Common myeloid progenitor, CD34-positive (primary cell): ENCODE measurements around the gene EIF6.
A peak's percentile ranks its signal among the peaks of the same experiment; 100 is the strongest.

ENCODE experiments used
- CTCF ChIA-PET: fragments of 350-600 bp; sonication (Branson Sonifier 250); formaldehyde crosslinking; loops from one replicate; lab custom pipeline; 2021; ENCODE audit warnings: antibody characterized with exemption; lab: Charles Lee
- POLR2A ChIA-PET: fragments of 350-600 bp; sonication (Branson Sonifier 250); formaldehyde crosslinking; loops from one replicate; lab custom pipeline; 2021; ENCODE audit warnings: antibody characterized with exemption; lab: Charles Lee
- DNase-seq, 3 donors: peaks; one replicate each; pipeline versions ENCODE4 v3.0.0 to v3.0.0-alpha.2; 2013
- H3K27ac ChIP-seq, 2 experiments: 1 replicate in 1 of 2; 2 replicates in 1 of 2; pipeline ENCODE4 v1.7.0; 2013; ENCODE audit warnings: inconsistent platforms in 2 of 2, low read length in 2 of 2, mild to moderate bottlenecking in 2 of 2, low read depth in 1 of 2, moderate library complexity in 1 of 2; ENCODE audit not compliant: severe bottlenecking in 2 of 2, insufficient read depth in 1 of 2, poor library complexity in 1 of 2
- H3K27me3 ChIP-seq, 5 experiments: replicated peaks in 2 of 5; 1 replicate in 3 of 5; 2 replicates in 2 of 5; pipeline versions ENCODE4 v1.6.1 to v1.7.0; 2013; ENCODE audit warnings: low read length in 4 of 5, mild to moderate bottlenecking in 2 of 5, moderate library complexity in 2 of 5, inconsistent platforms in 1 of 5; ENCODE audit not compliant: insufficient read depth in 5 of 5, control insufficient read depth in 4 of 5
- H3K36me3 ChIP-seq, 4 experiments: 1 replicate in 2 of 4; 2 replicates in 2 of 4; pipeline versions ENCODE4 v1.6.1 to v1.7.0; 2013; ENCODE audit warnings: low read length in 3 of 4, control low read depth in 1 of 4, mild to moderate bottlenecking in 1 of 4; ENCODE audit not compliant: control insufficient read depth in 4 of 4, insufficient read depth in 4 of 4
- H3K4me1 ChIP-seq, 4 experiments: 1 replicate in 3 of 4; 2 replicates in 1 of 4; pipeline versions ENCODE4 v1.6.1 to v1.7.1; 2013; ENCODE audit warnings: low read length in 3 of 4, mild to moderate bottlenecking in 3 of 4, control low read depth in 1 of 4, inconsistent platforms in 1 of 4, moderate library complexity in 1 of 4; ENCODE audit not compliant: control insufficient read depth in 4 of 4, insufficient read depth in 4 of 4; ENCODE audit errors: control extremely low read depth in 1 of 4
- H3K4me3 ChIP-seq, 7 experiments: 1 replicate in 4 of 7; 2 replicates in 3 of 7; pipeline versions ENCODE4 v1.5.1 to v1.7.0; 2013; ENCODE audit warnings: mild to moderate bottlenecking in 7 of 7, low read length in 6 of 7, moderate library complexity in 6 of 7, inconsistent platforms in 2 of 7, low read depth in 2 of 7, control low read depth in 1 of 7; ENCODE audit not compliant: insufficient read depth in 4 of 7, control insufficient read depth in 1 of 7; ENCODE audit errors: extremely low read depth in 1 of 7
- H3K9me3 ChIP-seq, 5 experiments: 1 replicate in 4 of 5; 2 replicates in 1 of 5; pipeline versions ENCODE4 v1.6.1 to v1.7.1; 2013; ENCODE audit warnings: low read length in 4 of 5, mild to moderate bottlenecking in 2 of 5, inconsistent platforms in 1 of 5, low read depth in 1 of 5, moderate library complexity in 1 of 5; ENCODE audit not compliant: control insufficient read depth in 4 of 5, insufficient read depth in 2 of 5; ENCODE audit errors: control extremely low read depth in 1 of 5
- WGBS: methylation state at CpG from one replicate; pipeline ENCODE4 v1.1.5; 2013; ENCODE audit not compliant: insufficient coverage; 5-methylcytosine and 5-hydroxymethylcytosine counted together

Gene EIF6

DNA sequence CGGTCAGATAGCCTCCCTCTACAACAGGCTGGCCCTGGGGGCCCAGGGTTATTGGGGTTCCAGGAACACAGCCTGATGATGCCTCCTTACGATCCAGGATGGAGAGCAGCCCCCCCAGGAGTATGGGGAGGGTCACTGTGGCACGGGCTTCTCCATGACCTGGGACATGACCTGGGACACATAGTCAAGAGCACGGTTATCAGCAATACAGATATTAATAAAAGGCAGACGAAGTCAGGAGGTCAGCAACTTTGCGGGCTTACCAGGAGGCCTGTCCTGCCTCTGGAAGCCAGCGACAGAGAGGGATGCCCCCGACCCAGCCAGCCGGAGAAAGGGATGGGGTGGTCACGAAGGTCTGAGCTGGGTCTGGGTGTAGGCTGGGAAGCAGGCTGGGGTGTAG, 7.4 kb downstream of the EIF6 start:
- peak overlapping the region; percentile 59 to 89 for H3K27ac ChIP-seq
- DNase-seq, result no peak
- ChIA-PET POLR2A (no interaction called here), CTCF (interaction anchor here (0.6 to 1.8 kb wide), 5 partner anchors 10 to 182 kb away, joined by 4 to 6 read pairs (median 4); partner anchors contain the start of gene EDEM2)
- peak overlapping the region; percentile 71 to 91 (median 81) for H3K4me3 ChIP-seq
- no peaks in the 10 kb centered on the region for H3K27me3 ChIP-seq
- peaks cover 2 to 17% (median 15%) of the 10 kb centered on the region in 4 experiments for H3K4me1 ChIP-seq
- peaks cover 3 to 48% (median 36%) of the 10 kb centered on the region in 4 experiments for H3K36me3 ChIP-seq
- WGBS, result 14% methylated on average over 7 of the region's 10 CpGs
- no peaks in the 10 kb centered on the region for H3K9me3 ChIP-seq

DNA sequence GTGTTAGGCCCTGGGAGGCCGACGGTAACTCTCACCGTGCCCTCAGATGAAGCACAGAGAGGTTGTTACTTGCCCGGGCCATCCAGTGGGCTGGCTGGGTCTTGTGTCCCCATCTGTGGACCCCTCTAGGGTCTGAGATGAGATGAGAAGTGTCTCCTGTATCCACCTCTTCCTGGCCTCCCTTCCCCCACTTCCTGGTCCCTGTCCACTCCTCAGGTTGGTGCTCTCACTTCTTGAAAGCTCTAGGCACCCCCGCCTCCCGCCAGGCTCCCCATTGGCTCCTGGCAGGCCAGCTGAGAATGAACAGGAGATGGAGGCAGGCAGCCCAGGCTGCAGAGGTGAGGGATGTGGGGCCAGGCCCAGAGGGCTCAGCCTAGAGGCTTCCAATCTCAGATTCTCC, 8.2 kb downstream of the EIF6 start:
- Histone ChIP-seq H3K36me3 (peaks cover 3 to 51% (median 38%) of the 10 kb centered on the region in 4 experiments), H3K9me3 (no peaks in the 10 kb centered on the region), H3K27me3 (no peaks in the 10 kb centered on the region), H3K4me1 (peaks cover 2 to 17% (median 15%) of the 10 kb centered on the region in 4 experiments), H3K4me3 (peak overlapping the region in 5 of 7 experiments; percentile 75 to 91 (median 81)), H3K27ac (peak overlapping the region in 1 of 2 experiments; percentile 89)
- DNase-seq, result no peak
- ChIA-PET POLR2A (interaction anchor here (0.5 kb wide), 1 partner anchor 73 kb away, joined by 3 read pairs; no protein-coding TSS in a partner anchor), CTCF (interaction anchor here (1.3 to 1.8 kb wide), 3 partner anchors 9 to 181 kb away, joined by 4 to 5 read pairs (median 5); no protein-coding TSS in a partner anchor)
- 100% methylated on average over 4 of the region's 6 CpGs for WGBS

DNA sequence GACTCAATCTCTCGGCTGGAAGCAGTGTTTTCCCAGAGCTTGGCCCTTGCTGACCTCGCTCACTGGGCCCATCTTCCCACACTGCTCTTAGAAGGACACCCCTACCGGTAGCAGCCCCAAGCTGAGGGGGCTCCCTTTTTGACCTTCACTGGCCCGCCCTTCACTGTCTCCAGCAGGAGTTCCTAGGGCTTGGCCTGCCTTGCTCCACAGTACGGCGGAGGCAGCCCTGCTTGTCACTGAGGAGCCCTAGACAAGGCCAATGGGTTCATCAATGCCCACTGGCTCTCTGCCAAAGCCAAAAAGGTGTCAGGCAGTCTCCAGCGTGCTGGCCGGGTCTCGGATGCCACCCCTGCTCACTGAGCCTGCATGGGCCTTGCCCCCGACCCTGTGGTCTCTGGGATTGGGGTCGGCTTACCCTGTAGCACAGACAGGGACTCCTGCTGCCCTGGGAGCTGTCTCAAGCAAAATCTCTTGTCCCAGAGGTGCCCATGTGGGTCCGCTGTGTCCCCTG, 8.8 kb downstream of the EIF6 start:
- Histone ChIP-seq H3K4me3 (no peak overlapping the region), H3K4me1 (peaks cover 2 to 17% (median 15%) of the 10 kb centered on the region in 4 experiments), H3K36me3 (peaks cover 3 to 55% (median 40%) of the 10 kb centered on the region in 4 experiments), H3K27ac (no peak overlapping the region), H3K27me3 (no peaks in the 10 kb centered on the region), H3K9me3 (no peaks in the 10 kb centered on the region)
- ChIA-PET CTCF (interaction anchor here (1.3 to 1.8 kb wide), 3 partner anchors 8 to 181 kb away, joined by 4 to 5 read pairs (median 5); no protein-coding TSS in a partner anchor), POLR2A (interaction anchor here (0.5 kb wide), 1 partner anchor 72 kb away, joined by 3 read pairs; no protein-coding TSS in a partner anchor)
- over 99% methylated on average over 11 of the region's 12 CpGs for WGBS
- DNase-seq, result no peak

DNA sequence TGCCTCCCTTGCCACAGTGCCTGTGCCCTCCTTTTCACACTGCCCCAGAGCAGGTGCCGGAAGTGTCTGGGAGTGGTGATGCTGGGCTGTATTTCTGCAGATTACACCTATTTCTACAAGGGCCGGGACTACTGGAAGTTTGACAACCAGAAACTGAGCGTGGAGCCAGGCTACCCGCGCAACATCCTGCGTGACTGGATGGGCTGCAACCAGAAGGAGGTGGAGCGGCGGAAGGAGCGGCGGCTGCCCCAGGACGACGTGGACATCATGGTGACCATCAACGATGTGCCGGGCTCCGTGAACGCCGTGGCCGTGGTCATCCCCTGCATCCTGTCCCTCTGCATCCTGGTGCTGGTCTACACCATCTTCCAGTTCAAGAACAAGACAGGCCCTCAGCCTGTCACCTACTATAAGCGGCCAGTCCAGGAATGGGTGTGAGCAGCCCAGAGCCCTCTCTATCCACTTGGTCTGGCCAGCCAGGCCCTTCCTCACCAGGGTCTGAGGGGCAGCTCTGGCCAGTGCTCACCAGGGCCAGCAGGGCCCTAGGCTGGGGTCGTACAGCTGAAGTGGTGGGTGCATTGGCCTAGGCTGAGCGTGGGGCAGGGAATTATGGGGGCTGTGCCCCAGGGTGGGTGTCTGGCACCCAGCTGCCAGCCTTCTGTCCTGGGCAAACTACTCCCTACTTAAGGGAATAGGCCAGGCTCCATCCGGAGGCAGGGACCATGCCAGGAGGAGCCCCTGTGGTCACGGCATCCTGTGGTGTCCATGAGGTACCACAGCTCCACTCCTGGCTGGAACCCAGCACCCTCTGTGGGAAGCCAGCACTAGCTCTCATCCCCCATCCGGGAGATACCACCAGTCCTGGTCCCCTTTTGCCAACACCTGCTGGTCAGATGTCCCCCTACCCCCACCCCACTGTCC, 10.1 kb downstream of the EIF6 start:
- H3K9me3 ChIP-seq, result no peaks in the 10 kb centered on the region
- H3K4me3 ChIP-seq, result no peak overlapping the region
- CTCF ChIA-PET, result interaction anchor here (1.8 kb wide), 1 partner anchor 13 kb away, joined by 5 read pairs; no protein-coding TSS in a partner anchor
- peaks cover 2 to 17% (median 15%) of the 10 kb centered on the region in 4 experiments for H3K4me1 ChIP-seq
- peak overlapping the region in 1 of 2 experiments; percentile 1 for H3K27ac ChIP-seq
- POLR2A ChIA-PET, result no interaction called here
- 94% methylated on average over 16 of the region's 24 CpGs for WGBS
- peaks cover 0 to 48% (median 31%) of the 10 kb centered on the region in 4 experiments for H3K36me3 ChIP-seq
- DNase-seq, result no peak
- no peaks in the 10 kb centered on the region for H3K27me3 ChIP-seq

DNA sequence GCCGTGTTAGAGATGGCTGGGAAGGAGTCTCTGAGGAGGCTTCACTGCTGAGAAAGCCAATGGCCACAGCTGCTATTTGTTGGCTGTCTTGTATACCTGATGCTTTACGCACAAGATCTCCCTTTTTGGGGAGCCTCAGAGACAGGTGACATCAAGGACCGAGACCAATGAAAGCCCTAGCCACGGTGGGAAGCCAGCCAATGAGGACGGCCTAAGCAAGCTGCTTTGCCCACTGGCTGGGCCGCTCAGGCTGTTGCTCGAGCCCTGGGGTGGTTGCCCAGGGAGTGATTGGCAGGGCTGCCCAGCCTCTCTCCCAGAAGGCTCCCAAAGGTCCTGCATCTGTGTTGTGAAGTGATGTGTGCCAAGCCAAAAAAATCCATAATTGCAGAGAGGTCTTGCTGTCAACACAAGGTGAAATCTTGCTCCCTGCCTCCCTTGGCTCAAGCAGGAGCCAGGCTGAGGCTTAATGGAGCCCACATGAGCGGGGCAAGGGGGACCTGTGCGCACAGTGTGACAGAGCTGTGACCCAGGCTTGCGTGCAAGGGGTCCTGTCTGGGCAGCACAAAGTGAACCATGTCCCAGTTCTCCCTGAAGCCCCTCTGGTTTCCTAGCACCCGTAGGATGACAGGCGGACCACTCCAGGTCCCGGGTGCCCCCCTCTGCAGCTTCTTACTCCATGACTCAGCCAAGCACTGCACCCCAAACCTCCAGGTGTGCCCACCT, 11.0 kb downstream of the EIF6 start:
- CTCF ChIA-PET, result interaction anchor here (0.6 to 6.7 kb wide), 4 partner anchors 30 to 1560 kb away, joined by 3 to 35 read pairs (median 4); partner anchors contain the start of gene EDEM2

DNA sequence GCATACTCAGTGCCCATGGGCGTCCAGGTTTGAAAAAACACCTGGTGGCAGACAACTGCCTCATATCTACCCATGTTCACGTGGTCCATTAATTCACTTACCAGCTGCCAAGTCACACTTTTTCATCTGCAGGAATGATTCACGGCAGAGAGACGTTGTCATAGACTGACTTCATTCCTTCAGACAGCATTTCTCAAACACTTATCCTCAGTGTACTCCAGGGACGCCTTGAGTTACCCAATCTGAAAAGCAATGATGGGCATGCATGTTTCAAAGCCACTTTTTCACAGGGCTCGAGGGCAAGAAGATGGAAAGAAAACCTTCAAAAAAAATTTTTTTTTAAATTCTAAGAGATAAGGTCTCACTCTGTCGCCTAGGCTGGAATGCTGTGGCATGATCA, 12.7 kb downstream of the EIF6 start:
- H3K27me3 ChIP-seq, result no peaks in the 10 kb centered on the region
- H3K9me3 ChIP-seq, result no peaks in the 10 kb centered on the region
- 99% methylated on average over 6 of the region's 7 CpGs for WGBS
- POLR2A ChIA-PET, result no interaction called here
- no peak for DNase-seq
- no peak overlapping the region for H3K27ac ChIP-seq
- CTCF ChIA-PET, result interaction anchor here (1.2 to 6.7 kb wide), 4 partner anchors 32 to 176 kb away, joined by 3 to 35 read pairs (median 4); partner anchors contain the start of gene EDEM2
- no peak overlapping the region for H3K4me3 ChIP-seq
- peaks cover 1 to 7% (median 6%) of the 10 kb centered on the region in 4 experiments for H3K4me1 ChIP-seq
- peaks cover 0 to 51% (median 26%) of the 10 kb centered on the region in 4 experiments for H3K36me3 ChIP-seq

More for the DNA sequence above, 11.0 kb downstream of the EIF6 start:
- 95% methylated on average over 13 of the region's 13 CpGs for WGBS
- DNase-seq, result peak in 2 of 3 donors; percentile 18 to 19
- no peak overlapping the region for H3K27ac ChIP-seq
- no peaks in the 10 kb centered on the region for H3K9me3 ChIP-seq
- H3K27me3 ChIP-seq, result no peaks in the 10 kb centered on the region
- no peak overlapping the region for H3K4me3 ChIP-seq
- POLR2A ChIA-PET, result interaction anchor here (0.6 kb wide), 1 partner anchor 126 kb away, joined by 3 read pairs; no protein-coding TSS in a partner anchor
- peaks cover 0 to 40% (median 24%) of the 10 kb centered on the region in 4 experiments for H3K36me3 ChIP-seq
- H3K4me1 ChIP-seq, result peaks cover 2 to 17% (median 15%) of the 10 kb centered on the region in 4 experiments
